Psoas muscle (tissue), 8 donors: ENCODE measurements around the gene ITPR2. TPM values are rescaled to one million over a fixed set of nuclear protein-coding genes. Genes with fewer than 3 reads are reported as not detected.

Experiments used
- ATAC-seq, 4 donors: fragments of 200-7000 bp; cut with Tn5 transposase; one replicate each; pipeline ENCODE4 v1.9.1; 2020; ENCODE audit warnings: moderate library complexity in 3 of 4, mild to moderate bottlenecking in 2 of 4
- DNase-seq, 2 donors: peaks; one replicate each; pipeline ENCODE4 v3.0.0-alpha.2; 2020
- H3K27ac ChIP-seq: fragments of 200-600 bp; one replicate; pipeline ENCODE4 v1.8.0; 2022
- H3K27me3 ChIP-seq, 3 donors: fragments of 200-600 bp in 1 of 3; one replicate each; pipeline versions ENCODE4 v1.6.1 to v1.8.0; 2013 to 2022; ENCODE audit warnings: low read length in 2 of 3, mild to moderate bottlenecking in 2 of 3, moderate library complexity in 1 of 3; ENCODE audit not compliant: insufficient read depth in 3 of 3
- H3K36me3 ChIP-seq, 2 donors: fragments of 200-600 bp in 1 of 2; one replicate each; pipeline versions ENCODE4 v1.6.1 to v1.8.0; 2013 to 2022; ENCODE audit warnings: low read depth in 1 of 2, mild to moderate bottlenecking in 1 of 2, moderate library complexity in 1 of 2; ENCODE audit not compliant: insufficient read depth in 1 of 2
- H3K4me1 ChIP-seq: fragments of 200-600 bp; one replicate; pipeline ENCODE4 v1.8.0; 2022
- H3K4me3 ChIP-seq: fragments of 200-600 bp; one replicate; pipeline ENCODE4 v1.8.0; 2022; ENCODE audit warnings: mild to moderate bottlenecking
- H3K9me3 ChIP-seq: fragments of 200-600 bp; one replicate; pipeline ENCODE4 v1.8.0; 2022
- WGBS, 3 donors: extraction: QIAGEN DNeasy Blood & Tissue Kit; methylation state at CpG; one replicate each; pipeline versions ENCODE4 v1.1.6 to v1.1.7; 2013; 5-methylcytosine and 5-hydroxymethylcytosine counted together
- intact Hi-C, 2 donors: fragments of 100-400 bp; cut with DNase I; formaldehyde crosslinking; loops; one replicate each; pipeline versions ENCODE4 v1.11.0 to v1.14.2; 2022
- polyA plus RNA-seq, 3 donors: library from polyadenylated mRNA; stranded (reverse); fragments of 200-250 nt; gene quantifications; one replicate each; pipeline ENCODE4 v1.2.3, GENCODE V29; 2013
- total RNA-seq, 4 donors: library from RNA; stranded (reverse); fragmentation: NEBNext Ultra II Directional in 2 of 4; extraction: Animal tissue kit (Norgen Biotek cat#: 25700) in 2 of 4; gene quantifications; one replicate each; pipeline versions ENCODE4 v1.2.1 to v1.2.4, GENCODE V29; 2021 to 2023
- TF ChIP-seq, protein P1 (sequence below): fragments of 200-600 bp; IDR thresholded peaks from one replicate; pipeline ENCODE4 v1.8.0; 2022; ENCODE audit warnings: antibody characterized with exemption
- donor health status: healthy with polysubstance abuse.
- donor health status: DM: no; HTN: no; CAD: no; lungs with moderate emphysema.
- donor health status: Bipolar disorder and iron deficiency.
- donor health status: healthy.
- donor health status: DM: yes; HTN: yes; CAD: no.
- donor health status: DM: no; HTN: no; CAD: no.
- donor health status: DM: no; HTN: no; CAD: no.
- donor health status: DM: yes; HTN: yes; CAD: no.

The ITPR2 gene
- total and polyA plus RNA-seq, 7 donors: 0.86 to 10.3 (median 6.1) TPM

DNA sequence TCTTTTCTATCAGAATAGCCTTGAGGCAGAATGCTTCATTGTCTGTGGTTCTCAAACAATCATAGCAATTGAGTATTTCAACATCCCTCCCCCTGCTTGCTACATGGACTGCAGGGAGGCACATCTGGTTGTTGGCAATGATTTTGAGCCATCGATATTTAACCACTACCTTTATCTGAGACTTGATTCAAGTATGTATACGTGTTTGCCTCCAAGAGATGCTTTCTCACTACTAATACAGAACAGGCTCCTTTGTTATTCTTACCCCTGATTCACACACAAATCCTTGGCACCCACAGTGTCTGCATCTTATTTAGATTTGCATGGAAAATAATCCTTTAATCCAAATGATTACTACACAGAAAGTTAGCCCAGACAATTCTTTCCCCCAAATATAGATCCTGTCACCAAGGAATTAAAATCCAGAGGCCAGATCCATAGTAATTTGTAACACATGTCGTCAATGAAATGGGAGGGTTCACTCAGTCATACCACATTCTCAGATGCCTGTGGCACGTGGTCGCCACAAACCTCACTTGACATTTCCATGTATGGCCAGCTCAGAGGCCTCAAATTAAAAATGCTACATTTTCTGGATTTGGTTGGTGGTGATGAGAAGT lies 199.3 kb downstream of the ITPR2 start:
- peaks cover 8% of the 10 kb centered on the region for H3K4me1 ChIP-seq
- 66 to 77% (median 75%) methylated on average over 5 of the region's 5 CpGs for WGBS, 3 donors
- no peak for ATAC-seq
- no peak overlapping the region for H3K27ac ChIP-seq
- no peaks in the 10 kb centered on the region for H3K9me3 ChIP-seq
- no peaks in the 10 kb centered on the region for H3K27me3 ChIP-seq
- no peak overlapping the region for H3K4me3 ChIP-seq
- intact Hi-C loops: no loop called here
- H3K36me3 ChIP-seq: no peaks in the 10 kb centered on the region
- TF ChIP-seq, protein P1, sequence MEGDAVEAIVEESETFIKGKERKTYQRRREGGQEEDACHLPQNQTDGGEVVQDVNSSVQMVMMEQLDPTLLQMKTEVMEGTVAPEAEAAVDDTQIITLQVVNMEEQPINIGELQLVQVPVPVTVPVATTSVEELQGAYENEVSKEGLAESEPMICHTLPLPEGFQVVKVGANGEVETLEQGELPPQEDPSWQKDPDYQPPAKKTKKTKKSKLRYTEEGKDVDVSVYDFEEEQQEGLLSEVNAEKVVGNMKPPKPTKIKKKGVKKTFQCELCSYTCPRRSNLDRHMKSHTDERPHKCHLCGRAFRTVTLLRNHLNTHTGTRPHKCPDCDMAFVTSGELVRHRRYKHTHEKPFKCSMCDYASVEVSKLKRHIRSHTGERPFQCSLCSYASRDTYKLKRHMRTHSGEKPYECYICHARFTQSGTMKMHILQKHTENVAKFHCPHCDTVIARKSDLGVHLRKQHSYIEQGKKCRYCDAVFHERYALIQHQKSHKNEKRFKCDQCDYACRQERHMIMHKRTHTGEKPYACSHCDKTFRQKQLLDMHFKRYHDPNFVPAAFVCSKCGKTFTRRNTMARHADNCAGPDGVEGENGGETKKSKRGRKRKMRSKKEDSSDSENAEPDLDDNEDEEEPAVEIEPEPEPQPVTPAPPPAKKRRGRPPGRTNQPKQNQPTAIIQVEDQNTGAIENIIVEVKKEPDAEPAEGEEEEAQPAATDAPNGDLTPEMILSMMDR: no peak
- DNase-seq: no peak

DNA sequence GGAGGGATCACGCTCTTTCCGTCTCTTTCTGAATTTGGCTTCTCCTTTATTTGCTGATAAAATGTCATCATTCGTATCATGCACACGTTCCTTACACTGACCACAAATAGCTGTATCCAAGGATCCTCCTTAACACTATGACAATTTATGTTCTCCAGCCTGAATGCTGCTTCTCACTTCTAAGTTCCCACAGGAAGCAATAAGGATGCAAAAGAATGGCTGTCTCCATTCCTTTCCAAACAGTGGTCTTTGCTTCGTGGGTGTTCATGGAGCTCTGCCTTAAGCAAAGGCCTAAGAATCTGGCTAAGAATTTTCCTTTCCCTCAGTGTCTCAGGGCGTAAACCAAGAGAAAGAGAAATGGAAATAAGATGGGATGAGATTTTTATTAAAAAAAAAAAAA lies 200.2 kb downstream of the ITPR2 start:
- Histone ChIP-seq H3K4me1 (peaks cover 8% of the 10 kb centered on the region), H3K36me3 (no peaks in the 10 kb centered on the region), H3K27me3 (no peaks in the 10 kb centered on the region), H3K27ac (no peak overlapping the region), H3K9me3 (no peaks in the 10 kb centered on the region), H3K4me3 (no peak overlapping the region)
- DNase-seq (no peak), ATAC-seq (no peak)
- intact Hi-C loops: no loop called here
- WGBS, 3 donors: 92 to 96% (median 94%) methylated on average over 6 of the region's 6 CpGs
- TF ChIP-seq, protein P1: no peak

DNA sequence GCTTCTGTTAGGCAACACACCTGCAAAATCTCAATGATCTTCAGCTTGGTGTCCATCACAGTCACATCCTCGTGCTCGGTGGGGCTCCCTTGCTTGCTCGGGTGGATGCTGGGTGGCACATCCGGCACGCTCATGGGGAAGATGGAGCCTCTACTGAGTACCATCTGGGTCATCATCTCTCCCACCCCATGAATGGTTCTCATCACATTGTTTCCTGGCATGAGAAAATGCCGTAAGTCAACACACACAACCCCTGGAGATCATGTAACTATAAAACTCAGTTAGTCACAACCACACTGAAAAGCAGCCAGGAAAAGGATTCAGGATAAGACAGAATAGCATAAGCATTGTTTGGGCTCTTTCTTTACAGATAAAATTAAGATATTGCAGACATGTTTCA lies 201.1 kb downstream of the ITPR2 start:
- TF ChIP-seq, protein P1: no peak
- no peaks in the 10 kb centered on the region for H3K9me3 ChIP-seq
- no peak for DNase-seq
- intact Hi-C loops: no loop called here
- WGBS, 3 donors: 88 to 98% (median 94%) methylated on average over 6 of the region's 6 CpGs
- ATAC-seq: no peak
- no peak overlapping the region for H3K4me3 ChIP-seq
- no peak overlapping the region for H3K27ac ChIP-seq
- H3K27me3 ChIP-seq: no peaks in the 10 kb centered on the region
- peaks cover 0 to 5% of the 10 kb centered on the region in 2 donors for H3K36me3 ChIP-seq
- peaks cover 2% of the 10 kb centered on the region for H3K4me1 ChIP-seq

DNA sequence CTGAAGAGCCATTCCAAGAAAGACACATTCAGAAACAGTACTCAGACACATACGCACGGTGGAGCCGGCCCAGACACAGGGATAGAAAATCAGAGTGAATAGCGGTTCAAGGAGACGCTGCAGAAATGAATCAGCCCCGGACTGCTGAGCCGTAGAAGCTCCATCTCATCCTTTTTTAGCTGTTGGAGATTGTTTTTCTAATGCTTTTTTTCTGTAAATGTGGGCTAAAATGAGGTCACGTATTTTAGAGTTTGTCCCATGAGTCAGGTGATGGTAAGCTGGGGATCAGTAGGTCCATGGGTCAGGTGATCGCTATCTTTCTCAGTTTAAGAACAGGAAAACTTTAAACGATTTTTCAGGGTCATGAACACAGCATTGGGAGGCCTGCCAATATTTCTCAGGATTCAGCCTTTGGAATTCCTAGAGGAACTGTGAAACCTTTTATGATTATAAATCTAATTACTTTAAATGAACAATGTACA lies 202.4 kb downstream of the ITPR2 start:
- peak in 1 of 4 donors; percentile 30 for ATAC-seq
- no peak for DNase-seq
- peaks cover 0 to 14% of the 10 kb centered on the region in 2 donors for H3K36me3 ChIP-seq
- H3K27me3 ChIP-seq: no peaks in the 10 kb centered on the region
- intact Hi-C loops: no loop called here
- WGBS, 3 donors: 35 to 59% (median 41%) methylated on average over 10 of the region's 10 CpGs
- TF ChIP-seq, protein P1: no peak
- no peaks in the 10 kb centered on the region for H3K9me3 ChIP-seq
- H3K27ac ChIP-seq: no peak overlapping the region
- no peak overlapping the region for H3K4me3 ChIP-seq
- no peaks in the 10 kb centered on the region for H3K4me1 ChIP-seq

DNA sequence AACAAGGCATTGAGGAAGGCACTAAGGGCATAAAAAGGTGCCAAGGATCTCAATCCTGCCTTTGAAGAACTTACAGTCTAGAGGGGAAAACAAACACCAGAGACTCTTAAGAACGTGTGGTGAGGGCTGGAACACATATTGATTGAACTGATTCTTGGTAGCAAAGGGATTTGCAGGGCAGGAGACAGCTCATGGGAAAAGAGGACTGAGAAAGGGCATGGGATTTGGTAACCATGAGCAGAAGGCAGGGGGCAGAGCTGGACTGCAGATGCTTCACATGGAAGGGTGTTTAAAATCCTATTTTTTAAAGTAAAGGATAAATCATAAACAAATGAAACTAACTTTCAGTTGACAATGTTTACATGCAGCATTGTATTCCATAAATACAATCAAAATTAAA lies 203.1 kb downstream of the ITPR2 start:
- intact Hi-C loops: no loop called here
- H3K4me3 ChIP-seq: no peak overlapping the region
- no peak overlapping the region for H3K27ac ChIP-seq
- H3K9me3 ChIP-seq: no peaks in the 10 kb centered on the region
- TF ChIP-seq, protein P1: peak; percentile 18
- ATAC-seq (no peak), DNase-seq (no peak)
- H3K4me1 ChIP-seq: no peaks in the 10 kb centered on the region
- no peaks in the 10 kb centered on the region for H3K27me3 ChIP-seq
- H3K36me3 ChIP-seq: peaks cover 0 to 14% of the 10 kb centered on the region in 2 donors
- WGBS, 3 donors: 35 to 54% (median 48%) methylated on average over 1 of the region's 1 CpG
